Tibial nerve (tissue), 4 donors: ENCODE measurements around the gene UXS1. TPM values are rescaled to one million over a fixed set of nuclear protein-coding genes. Genes with fewer than 3 reads are reported as not detected.

Experiments
- DNase-seq, 2 donors: peaks; one replicate each; pipeline ENCODE4 v3.0.0-alpha.2; 2019; ENCODE audit warnings: low spot score in 2 of 2
- H3K27ac ChIP-seq, 4 donors: fragments of 200-600 bp; sonication (generic) in 3 of 4; one replicate each; pipeline ENCODE4 v1.5.1; 2017 to 2019; ENCODE audit warnings: mild to moderate bottlenecking in 1 of 4
- H3K27me3 ChIP-seq, 2 donors: fragments of 200-600 bp; sonication (generic) in 1 of 2; one replicate each; pipeline versions ENCODE4 v1.5.1 to v1.6.0; 2017 to 2019
- H3K36me3 ChIP-seq, 3 donors: fragments of 200-600 bp; sonication (generic); one replicate each; pipeline ENCODE4 v1.5.1; 2018 to 2019
- H3K4me1 ChIP-seq, 4 donors: fragments of 200-600 bp; sonication (generic) in 3 of 4; one replicate each; pipeline ENCODE4 v1.5.1; 2017 to 2019
- H3K4me3 ChIP-seq, 4 donors: fragments of 200-600 bp; sonication (generic) in 3 of 4; one replicate each; pipeline ENCODE4 v1.5.1; 2017 to 2019; ENCODE audit warnings: mild to moderate bottlenecking in 1 of 4, moderate library complexity in 1 of 4
- H3K9me3 ChIP-seq, 4 donors: fragments of 200-600 bp; sonication (generic) in 3 of 4; one replicate each; pipeline ENCODE4 v1.5.1; 2017 to 2019
- CTCF ChIP-seq, 5 experiments: fragments of 200-600 bp in 3 of 5; fragments of 450-650 bp in 2 of 5; sonication (generic) in 3 of 5; IDR thresholded peaks; one replicate each; pipeline ENCODE4 v1.5.1; 2016 to 2019; ENCODE audit warnings: antibody characterized with exemption in 5 of 5, mild to moderate bottlenecking in 3 of 5, moderate library complexity in 2 of 5
- EP300 ChIP-seq, 2 donors: sonication (generic); formaldehyde crosslinking; IDR thresholded peaks; one replicate each; pipeline ENCODE4 v1.6.1; 2017; ENCODE audit warnings: antibody characterized with exemption in 2 of 2, mild to moderate bottlenecking in 1 of 2
- POLR2A ChIP-seq, 2 donors: fragments of 450-650 bp; IDR thresholded peaks; one replicate each; pipeline ENCODE4 v1.6.1; 2017; ENCODE audit warnings: antibody characterized with exemption in 2 of 2, mild to moderate bottlenecking in 2 of 2, moderate library complexity in 2 of 2
- WGBS, 2 donors: methylation state at CpG; one replicate each; pipeline ENCODE4 v1.1.5; 2018; 5-methylcytosine and 5-hydroxymethylcytosine counted together
- total RNA-seq, 4 donors: library from RNA; depleted of rRNA; stranded (reverse); fragments of >200 nt; gene quantifications; one replicate each; pipeline ENCODE4 v1.1.0, GENCODE V29; 2016

UXS1 gene
- total RNA-seq, 4 donors from 2014 or later: 38.5 to 78.9 (median 51.3) TPM

- no peaks in the 10 kb centered on the region for H3K9me3 ChIP-seq
- H3K27me3 ChIP-seq: no peaks in the 10 kb centered on the region
- peaks cover 0 to 65% (median 5%) of the 10 kb centered on the region in 3 donors for H3K36me3 ChIP-seq
- H3K4me3 ChIP-seq: no peak overlapping the region
- no peak for DNase-seq
- peaks cover 0 to 6% (median 0%) of the 10 kb centered on the region in 4 donors for H3K4me1 ChIP-seq
- 64 to 69% methylated on average over 3 of the region's 3 CpGs for WGBS, 2 donors
- no peak overlapping the region for H3K27ac ChIP-seq
- TF ChIP-seq EP300 (IDR thresholded peaks at IDR 0.05): no peak
- no peak for TF ChIP-seq POLR2A (IDR thresholded peaks at IDR 0.05)
- TF ChIP-seq CTCF (IDR thresholded peaks at IDR 0.05): no peak
These were observed 69.9 kb downstream of the UXS1 start for GRCh38 chr2:106124106-106124756.

- 92 to 94% methylated on average over 3 of the region's 3 CpGs for WGBS, 2 donors
- peaks cover 0 to 51% (median 5%) of the 10 kb centered on the region in 3 donors for H3K36me3 ChIP-seq
These were observed 71.9 kb downstream of the UXS1 start for GRCh38 chr2:106122157-106122556.

GRCh38 chr2:106120432-106120831, 73.7 kb downstream of the UXS1 start:
- Histone ChIP-seq H3K27ac (no peak overlapping the region), H3K4me3 (no peak overlapping the region), H3K9me3 (no peaks in the 10 kb centered on the region), H3K36me3 (peaks cover 0 to 43% (median 5%) of the 10 kb centered on the region in 3 donors), H3K4me1 (peaks cover 0 to 20% (median 6%) of the 10 kb centered on the region in 4 donors), H3K27me3 (no peaks in the 10 kb centered on the region)
- 93 to 94% methylated on average over 5 to 6 of the region's 6 CpGs for WGBS, 2 donors
- no peak for DNase-seq
- TF ChIP-seq CTCF (IDR thresholded peaks at IDR 0.05) (no peak), POLR2A (IDR thresholded peaks at IDR 0.05) (no peak), EP300 (IDR thresholded peaks at IDR 0.05) (no peak)

More at GRCh38 chr2:106122157-106122556, 71.9 kb downstream of the UXS1 start:
- TF ChIP-seq POLR2A (IDR thresholded peaks at IDR 0.05): no peak
- no peak for TF ChIP-seq CTCF (IDR thresholded peaks at IDR 0.05)
- no peak for TF ChIP-seq EP300 (IDR thresholded peaks at IDR 0.05)
- Histone ChIP-seq H3K27ac (no peak overlapping the region), H3K9me3 (no peaks in the 10 kb centered on the region), H3K4me3 (no peak overlapping the region), H3K27me3 (no peaks in the 10 kb centered on the region), H3K4me1 (peaks cover 0 to 18% (median 4%) of the 10 kb centered on the region in 4 donors)
- DNase-seq: no peak

GRCh38 chr2:106119074-106119473, 75.0 kb downstream of the UXS1 start:
- no peak for TF ChIP-seq EP300 (IDR thresholded peaks at IDR 0.05)
- TF ChIP-seq POLR2A (IDR thresholded peaks at IDR 0.05): no peak
- TF ChIP-seq CTCF (IDR thresholded peaks at IDR 0.05): no peak
- 72 to 81% methylated on average over 6 of the region's 6 CpGs for WGBS, 2 donors
- Histone ChIP-seq H3K9me3 (no peaks in the 10 kb centered on the region), H3K27ac (no peak overlapping the region), H3K36me3 (peaks cover 0 to 35% (median 5%) of the 10 kb centered on the region in 3 donors), H3K4me1 (peaks cover 0 to 26% (median 10%) of the 10 kb centered on the region in 4 donors), H3K27me3 (no peaks in the 10 kb centered on the region), H3K4me3 (no peak overlapping the region)
- DNase-seq: no peak

GRCh38 chr2:106117882-106118684, 76.0 kb downstream of the UXS1 start:
- H3K4me3 ChIP-seq: no peak overlapping the region
- DNase-seq: no peak
- H3K4me1 ChIP-seq: peaks cover 0 to 26% (median 10%) of the 10 kb centered on the region in 4 donors
- no peaks in the 10 kb centered on the region for H3K9me3 ChIP-seq
- peak overlapping the region in 2 of 4 donors; percentile 48 to 52 for H3K27ac ChIP-seq
- peaks cover 0 to 36% (median 5%) of the 10 kb centered on the region in 3 donors for H3K36me3 ChIP-seq
- no peaks in the 10 kb centered on the region for H3K27me3 ChIP-seq
- TF ChIP-seq EP300 (IDR thresholded peaks at IDR 0.05): peak in 1 of 2 donors; percentile 39
- TF ChIP-seq POLR2A (IDR thresholded peaks at IDR 0.05): no peak
- WGBS, 2 donors: 48 to 57% methylated on average over 9 of the region's 9 CpGs
